ENCODE results near the gene EFR3B. TPM values are rescaled to one million over a fixed set of nuclear protein-coding genes. Genes with fewer than 3 reads are reported as not detected.
A peak's percentile ranks its signal among the peaks of the same experiment; 100 is the strongest.

The EFR3B gene
- polyA plus RNA-seq, 3 donors = not detected

DNA sequence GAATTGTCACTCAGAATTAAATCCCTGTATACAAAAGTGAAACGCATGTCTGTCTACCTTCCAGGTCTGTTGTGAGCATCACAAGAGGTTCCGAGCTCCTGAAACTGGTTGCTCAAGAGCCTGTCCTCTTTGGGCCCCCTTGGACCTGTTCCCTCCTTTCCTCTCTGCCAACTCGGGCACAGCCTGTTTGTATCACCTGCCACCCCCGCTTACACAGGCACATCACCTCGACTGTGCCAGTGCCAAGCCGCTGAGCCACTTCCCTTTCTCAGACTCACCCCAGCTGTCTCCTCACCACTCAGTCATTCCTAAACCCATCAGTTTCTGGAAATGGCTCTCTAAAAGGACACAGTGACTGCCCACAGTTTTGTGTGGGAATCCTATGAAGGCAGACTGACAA lies 3.1 kb downstream of the EFR3B start:
- peaks cover 0 to 6% of the 10 kb centered on the region in 2 donors for H3K36me3 Mint-ChIP-seq
- H3K27ac ChIP-seq (ENCODE audit: low read depth in 1 of 2, low read length in 2 of 2) = no peak overlapping the region
- H4K20me1 ChIP-seq (ENCODE audit: insufficient read depth, low read length) = no peaks in the 10 kb centered on the region
- H3K27me3 ChIP-seq (ENCODE audit: control insufficient read depth in 2 of 2, insufficient read depth in 2 of 2, low read length in 2 of 2) = peaks cover 28 to 48% of the 10 kb centered on the region in 2 donors
- no peak overlapping the region for H3K4me3 ChIP-seq (replicated peaks in 1 of 3; ENCODE audit: low read depth in 2 of 3, low read length in 3 of 3)
- peaks cover 0 to 15% (median 2%) of the 10 kb centered on the region in 7 donors for H3K9me3 Mint-ChIP-seq
- intact Hi-C loops (cut with micrococcal nuclease) = loop anchor here (5.0 to 10.0 kb wide), 4 partner anchors 68 to 250 kb away; partner anchors contain the start of genes CENPO (in 1 of the 2), DNAJC27 (in 1 of the 2) and PTRHD1 (in 1 of the 2)
- peaks cover 24% of the 10 kb centered on the region for H3K4me1 Mint-ChIP-seq
- H3K27ac Mint-ChIP-seq = no peak overlapping the region
- no peak overlapping the region for H3K9ac ChIP-seq (ENCODE audit: insufficient read depth, low read length, poor library complexity, severe bottlenecking)
- WGBS (ENCODE audit: insufficient coverage) = 10% methylated on average over 5 of the region's 6 CpGs
- H3K4me2 ChIP-seq (replicated peaks; ENCODE audit: extremely low read depth, low read length, poor library complexity, severe bottlenecking) = no peak overlapping the region
- DNase-seq = no peak
- H2AFZ ChIP-seq (ENCODE audit: insufficient read depth, low read depth, low read length, poor library complexity, severe bottlenecking) = no peak overlapping the region
- H3K4me3 Mint-ChIP-seq = peak overlapping the region; percentile 39 to 64
- peaks cover 56 to 65% (median 57%) of the 10 kb centered on the region in 3 donors for H3K27me3 Mint-ChIP-seq (ENCODE audit: low read depth in 3 of 3)
- H3K36me3 ChIP-seq (replicated peaks in 1 of 2; ENCODE audit: control insufficient read depth in 1 of 2, insufficient read depth in 2 of 2, low read length in 2 of 2) = no peaks in the 10 kb centered on the region
- H3K79me2 ChIP-seq (ENCODE audit: insufficient read depth, low read length) = no peaks in the 10 kb centered on the region
- peaks cover 0 to 6% of the 10 kb centered on the region in 2 donors for H3K9me3 ChIP-seq (replicated peaks in 1 of 2; ENCODE audit: control insufficient read depth in 1 of 2, insufficient read depth in 1 of 2, low read length in 2 of 2)
- H3K4me1 ChIP-seq (ENCODE audit: control insufficient read depth in 1 of 2, insufficient read depth in 2 of 2, low read length in 2 of 2) = peaks cover 18 to 20% of the 10 kb centered on the region in 2 donors
- TF ChIP-seq, protein P1, sequence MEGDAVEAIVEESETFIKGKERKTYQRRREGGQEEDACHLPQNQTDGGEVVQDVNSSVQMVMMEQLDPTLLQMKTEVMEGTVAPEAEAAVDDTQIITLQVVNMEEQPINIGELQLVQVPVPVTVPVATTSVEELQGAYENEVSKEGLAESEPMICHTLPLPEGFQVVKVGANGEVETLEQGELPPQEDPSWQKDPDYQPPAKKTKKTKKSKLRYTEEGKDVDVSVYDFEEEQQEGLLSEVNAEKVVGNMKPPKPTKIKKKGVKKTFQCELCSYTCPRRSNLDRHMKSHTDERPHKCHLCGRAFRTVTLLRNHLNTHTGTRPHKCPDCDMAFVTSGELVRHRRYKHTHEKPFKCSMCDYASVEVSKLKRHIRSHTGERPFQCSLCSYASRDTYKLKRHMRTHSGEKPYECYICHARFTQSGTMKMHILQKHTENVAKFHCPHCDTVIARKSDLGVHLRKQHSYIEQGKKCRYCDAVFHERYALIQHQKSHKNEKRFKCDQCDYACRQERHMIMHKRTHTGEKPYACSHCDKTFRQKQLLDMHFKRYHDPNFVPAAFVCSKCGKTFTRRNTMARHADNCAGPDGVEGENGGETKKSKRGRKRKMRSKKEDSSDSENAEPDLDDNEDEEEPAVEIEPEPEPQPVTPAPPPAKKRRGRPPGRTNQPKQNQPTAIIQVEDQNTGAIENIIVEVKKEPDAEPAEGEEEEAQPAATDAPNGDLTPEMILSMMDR (IDR thresholded peaks at IDR 0.05) = no peak

DNA sequence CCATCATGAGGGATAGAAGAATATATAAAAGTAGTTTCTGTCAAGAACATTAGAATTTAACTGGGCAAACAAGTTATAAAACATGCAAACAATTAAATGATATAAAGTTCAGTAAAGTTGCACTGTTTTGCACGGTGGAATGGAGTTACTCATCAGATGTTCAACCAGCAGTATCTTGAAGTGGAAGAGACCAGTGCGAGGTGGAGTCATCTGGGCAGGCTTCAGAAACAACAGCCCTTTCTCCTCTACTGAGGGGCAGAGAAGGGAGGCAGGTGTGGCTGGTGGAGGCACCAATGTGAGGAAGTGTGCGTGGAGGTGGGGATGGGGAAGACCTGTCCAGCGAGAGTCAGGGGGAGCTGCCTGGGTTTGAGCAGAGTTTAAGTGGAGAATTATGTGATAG lies 7.5 kb downstream of the EFR3B start:
- Histone ChIP-seq H3K27ac (ENCODE audit: low read depth in 1 of 2, low read length in 2 of 2) (no peak overlapping the region), H3K4me1 (ENCODE audit: control insufficient read depth in 1 of 2, insufficient read depth in 2 of 2, low read length in 2 of 2) (no peaks in the 10 kb centered on the region), H3K27me3 (ENCODE audit: control insufficient read depth in 2 of 2, insufficient read depth in 2 of 2, low read length in 2 of 2) (peaks cover 8 to 10% of the 10 kb centered on the region in 2 donors), H3K4me3 (replicated peaks in 1 of 3; ENCODE audit: low read depth in 2 of 3, low read length in 3 of 3) (no peak overlapping the region), H3K4me2 (replicated peaks; ENCODE audit: extremely low read depth, low read length, poor library complexity, severe bottlenecking) (no peak overlapping the region), H3K9ac (ENCODE audit: insufficient read depth, low read length, poor library complexity, severe bottlenecking) (no peak overlapping the region), H3K79me2 (ENCODE audit: insufficient read depth, low read length) (no peaks in the 10 kb centered on the region), H3K36me3 (replicated peaks in 1 of 2; ENCODE audit: control insufficient read depth in 1 of 2, insufficient read depth in 2 of 2, low read length in 2 of 2) (no peaks in the 10 kb centered on the region), H3K9me3 (replicated peaks in 1 of 2; ENCODE audit: control insufficient read depth in 1 of 2, insufficient read depth in 1 of 2, low read length in 2 of 2) (no peaks in the 10 kb centered on the region), H4K20me1 (ENCODE audit: insufficient read depth, low read length) (no peaks in the 10 kb centered on the region), H2AFZ (ENCODE audit: insufficient read depth, low read depth, low read length, poor library complexity, severe bottlenecking) (no peak overlapping the region)
- Mint-ChIP-seq H3K27ac (no peak overlapping the region), H3K4me1 (peaks cover 6% of the 10 kb centered on the region), H3K27me3 (ENCODE audit: low read depth in 3 of 3) (peaks cover 16 to 29% (median 25%) of the 10 kb centered on the region in 3 donors), H3K36me3 (peaks cover 0 to 2% of the 10 kb centered on the region in 2 donors), H3K9me3 (peaks cover 0 to 4% (median 0%) of the 10 kb centered on the region in 7 donors), H3K4me3 (no peak overlapping the region)
- 95% methylated on average over 2 of the region's 4 CpGs for WGBS (ENCODE audit: insufficient coverage)
- intact Hi-C loops (cut with micrococcal nuclease) = loop anchor here in 1 of 2 donors (10.0 kb wide), 1 partner anchor 255 kb away; the partner anchor contains the start of genes CENPO and PTRHD1
- TF ChIP-seq, protein P1 (IDR thresholded peaks at IDR 0.05) = no peak
- DNase-seq = no peak
